GM12878 (cell line): Measurements from ENCODE around the gene CBLIF. TPM values are rescaled to one million over a fixed set of nuclear protein-coding genes. Genes with fewer than 3 reads are reported as not detected.

ENCODE experiments used
- BMI1 ChIP-seq: fragments of 450-650 bp; IDR thresholded peaks from 2 replicates; pipeline ENCODE4 v1.6.1; 2016; ENCODE audit warnings: mild to moderate bottlenecking, moderate library complexity, borderline replicate concordance
- CHD4 ChIP-seq: fragments of 200-600 bp; sonication (generic); IDR thresholded peaks from 2 replicates; pipeline ENCODE4 v1.6.1; 2016; ENCODE audit warnings: mild to moderate bottlenecking
- EGR1 ChIP-seq, 2 experiments: IDR thresholded peaks; 1 replicate in 1 of 2; 2 replicates in 1 of 2; pipeline ENCODE4 v1.6.1; 2011 to 2012; ENCODE audit warnings: low read depth in 2 of 2, low read length in 2 of 2, borderline replicate concordance in 1 of 2, mild to moderate bottlenecking in 1 of 2, moderate library complexity in 1 of 2
- FOS ChIP-seq: IDR thresholded peaks from 3 replicates; pipeline ENCODE4 v1.6.1; 2011; ENCODE audit warnings: borderline replicate concordance; ENCODE audit not compliant: insufficient read length; ENCODE audit errors: extremely low read depth
- FOXM1 ChIP-seq: IDR thresholded peaks from 2 replicates; pipeline ENCODE4 v1.6.1; 2012; ENCODE audit warnings: low read depth, mild to moderate bottlenecking, inconsistent platforms, low read length, moderate library complexity
- GATAD2B ChIP-seq: fragments of 450-650 bp; conservative IDR thresholded peaks from 2 replicates; pipeline ENCODE4 v1.6.1; 2017; ENCODE audit warnings: low read depth, mild to moderate bottlenecking, moderate library complexity
- KLF5 ChIP-seq: fragments of 450-650 bp; IDR thresholded peaks from 2 replicates; pipeline ENCODE4 v1.6.1; 2014; ENCODE audit warnings: mild to moderate bottlenecking; ENCODE audit not compliant: partially characterized antibody
- MEF2B ChIP-seq: fragments of 450-650 bp; IDR thresholded peaks from 2 replicates; pipeline ENCODE4 v1.6.1; 2018; ENCODE audit warnings: mild to moderate bottlenecking, moderate library complexity; ENCODE audit not compliant: partially characterized antibody, poor library complexity, severe bottlenecking
- NR2F1 ChIP-seq: fragments of 450-650 bp; conservative IDR thresholded peaks from 2 replicates; pipeline ENCODE4 v1.6.1; 2017; ENCODE audit warnings: mild to moderate bottlenecking
- PAX5 ChIP-seq: IDR thresholded peaks from 2 replicates; pipeline ENCODE4 v1.6.1; 2011; ENCODE audit warnings: low read depth, low read length, borderline replicate concordance
- POLR2AphosphoS5 ChIP-seq: IDR thresholded peaks from 2 replicates; pipeline ENCODE4 v1.6.1; 2011; ENCODE audit warnings: mild to moderate bottlenecking, low read length, inconsistent platforms
- POU2F2 ChIP-seq: IDR thresholded peaks from 3 replicates; pipeline ENCODE4 v1.6.1; 2011; ENCODE audit warnings: low read depth, mild to moderate bottlenecking, low read length, borderline replicate concordance
- RUNX3 ChIP-seq: IDR thresholded peaks from 2 replicates; pipeline ENCODE4 v1.6.1; 2012; ENCODE audit warnings: low read length, inconsistent platforms
- SMC3 ChIP-seq: IDR thresholded peaks from 2 replicates; pipeline ENCODE4 v1.6.1; 2011; ENCODE audit warnings: low read length, improper control_type of control experiment, borderline replicate concordance
- SP1 ChIP-seq: IDR thresholded peaks from one replicate; pipeline ENCODE4 v1.6.1; 2011; ENCODE audit warnings: low read depth, low read length
- STAT1 ChIP-seq: fragments of 450-650 bp; conservative IDR thresholded peaks from 2 replicates; pipeline ENCODE4 v1.6.1; 2014; ENCODE audit warnings: antibody characterized with exemption, mild to moderate bottlenecking
- SUZ12 ChIP-seq: fragments of 200-600 bp; sonication (generic); IDR thresholded peaks from one replicate; pipeline ENCODE4 v1.6.1; 2018; ENCODE audit warnings: antibody characterized with exemption, mild to moderate bottlenecking; ENCODE audit not compliant: unreplicated experiment
- TAF1 ChIP-seq: IDR thresholded peaks from 2 replicates; pipeline ENCODE4 v1.6.1; 2011; ENCODE audit warnings: mild to moderate bottlenecking, low read depth, low read length, borderline replicate concordance
- WRNIP1 ChIP-seq: IDR thresholded peaks from 2 replicates; pipeline ENCODE4 v1.6.1; 2011; ENCODE audit warnings: low read depth, low read length, improper control_type of control experiment, borderline replicate concordance
- YBX1 ChIP-seq: fragments of 450-650 bp; IDR thresholded peaks from 2 replicates; pipeline ENCODE4 v1.6.1; 2016; ENCODE audit warnings: antibody characterized with exemption
- ZBED1 ChIP-seq: IDR thresholded peaks from 2 replicates; pipeline ENCODE4 v1.6.1; 2016; ENCODE audit warnings: borderline replicate concordance
- ZNF217 ChIP-seq: fragments of 450-650 bp; IDR thresholded peaks from 2 replicates; pipeline ENCODE4 v1.6.1; 2017; ENCODE audit warnings: antibody characterized with exemption, mild to moderate bottlenecking
- polyA plus RNA-seq, 11 experiments: library from polyadenylated mRNA; depleted of rRNA in 4 of 11; unstranded in 6 of 11; stranded (reverse) in 5 of 11; fragments of >200 nt; fragmentation: Nextera tagmentation in 4 of 11; fragmentation: Illumina TruSeq in 1 of 11; extraction: Ambion mirVana in 4 of 11; extraction: Trizol in 1 of 11; gene quantifications; 1 replicate in 1 of 11; 2 replicates in 10 of 11; pipeline versions ENCODE4 v1.2.1 to v1.2.3, GENCODE V29; 2011 to 2016; ENCODE audit warnings: inconsistent platforms in 2 of 11, missing spikeins in 2 of 11, low read depth in 1 of 11
- total RNA-seq, 4 experiments: library from RNA; depleted of rRNA in 3 of 4; stranded (reverse); fragments of >200 nt in 3 of 4; fragmentation: Illumina TruSeq in 1 of 4; extraction: Trizol in 1 of 4; gene quantifications; 2 replicates each; pipeline versions ENCODE4 v1.2.1 to v1.2.3, GENCODE V29; 2013 to 2021
- TF ChIP-seq, protein P1 (sequence below): fragments of 450-650 bp; formaldehyde crosslinking; IDR thresholded peaks from 2 replicates; pipeline ENCODE4 v1.4.0; 2022; ENCODE audit warnings: mild to moderate bottlenecking, moderate library complexity
- TF ChIP-seq, protein P2 (sequence below): IDR thresholded peaks from 2 replicates; pipeline ENCODE4 v1.6.1; 2012; ENCODE audit warnings: improper control_type of control experiment, low read depth, low read length; ENCODE audit not compliant: insufficient replicate concordance

Gene CBLIF
- total and polyA plus RNA-seq, 10 of the 15 experiments (the other 5 are each of a cell fraction or from before 2014, with no cell fraction given), result not detected

DNA sequence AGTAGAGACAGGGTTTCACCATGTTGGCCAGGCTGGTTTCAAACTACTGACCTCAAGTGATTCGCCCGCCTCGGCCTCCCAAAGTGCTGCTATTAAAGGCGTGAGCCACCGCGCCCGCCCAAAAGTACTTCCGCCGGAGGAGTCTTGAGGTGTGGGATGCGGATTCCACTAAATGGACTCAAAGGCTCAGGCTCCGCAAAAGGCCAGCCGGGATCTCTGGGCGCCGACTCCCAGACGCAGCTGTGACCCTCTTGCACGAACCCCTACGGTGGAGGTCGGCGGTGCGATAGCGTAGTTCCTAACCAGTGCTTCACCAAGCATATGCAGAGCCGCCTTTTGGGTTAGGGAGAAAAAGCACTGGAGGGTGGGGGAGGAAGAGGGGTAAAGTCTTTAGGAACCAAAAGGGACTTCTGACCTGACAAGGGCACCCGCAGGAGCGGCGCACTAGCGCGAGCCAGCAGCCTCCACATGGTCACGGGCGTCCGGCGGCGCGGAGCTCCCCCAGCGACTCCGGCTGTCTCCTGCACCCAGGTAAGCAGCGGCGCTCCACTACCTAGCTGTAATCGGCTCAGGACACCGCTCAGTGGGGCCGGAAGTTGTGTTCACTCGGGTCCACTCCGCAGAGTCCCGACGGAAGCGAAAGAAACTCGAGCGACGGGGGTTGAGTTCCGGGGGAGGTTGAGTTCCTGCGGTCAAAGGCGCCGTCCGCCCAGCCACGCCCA lies 34.9 kb downstream of the CBLIF start, which contains the start of gene MRPL16 (continued):
- TF ChIP-seq, protein P1, sequence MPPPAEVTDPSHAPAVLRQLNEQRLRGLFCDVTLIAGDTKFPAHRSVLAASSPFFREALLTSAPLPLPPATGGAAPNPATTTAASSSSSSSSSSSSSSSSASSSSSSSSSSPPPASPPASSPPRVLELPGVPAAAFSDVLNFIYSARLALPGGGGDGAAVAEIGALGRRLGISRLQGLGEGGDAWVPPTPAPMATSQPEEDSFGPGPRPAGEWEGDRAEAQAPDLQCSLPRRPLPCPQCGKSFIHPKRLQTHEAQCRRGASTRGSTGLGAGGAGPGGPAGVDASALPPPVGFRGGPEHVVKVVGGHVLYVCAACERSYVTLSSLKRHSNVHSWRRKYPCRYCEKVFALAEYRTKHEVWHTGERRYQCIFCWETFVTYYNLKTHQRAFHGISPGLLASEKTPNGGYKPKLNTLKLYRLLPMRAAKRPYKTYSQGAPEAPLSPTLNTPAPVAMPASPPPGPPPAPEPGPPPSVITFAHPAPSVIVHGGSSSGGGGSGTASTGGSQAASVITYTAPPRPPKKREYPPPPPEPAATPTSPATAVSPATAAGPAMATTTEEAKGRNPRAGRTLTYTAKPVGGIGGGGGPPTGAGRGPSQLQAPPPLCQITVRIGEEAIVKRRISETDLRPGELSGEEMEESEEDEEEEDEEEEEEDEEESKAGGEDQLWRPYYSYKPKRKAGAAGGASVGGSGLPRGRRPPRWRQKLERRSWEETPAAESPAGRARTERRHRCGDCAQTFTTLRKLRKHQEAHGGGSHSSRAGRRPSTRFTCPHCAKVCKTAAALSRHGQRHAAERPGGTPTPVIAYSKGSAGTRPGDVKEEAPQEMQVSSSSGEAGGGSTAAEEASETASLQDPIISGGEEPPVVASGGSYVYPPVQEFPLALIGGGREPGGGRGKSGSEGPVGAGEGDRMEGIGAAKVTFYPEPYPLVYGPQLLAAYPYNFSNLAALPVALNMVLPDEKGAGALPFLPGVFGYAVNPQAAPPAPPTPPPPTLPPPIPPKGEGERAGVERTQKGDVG (CRISPR knock-in tag), result no peak
- TF ChIP-seq MEF2B, result peak; percentile 30
- TF ChIP-seq KLF5, result peak; percentile 63
- peak; percentile 63 for TF ChIP-seq GATAD2B
- TF ChIP-seq SMC3, result no peak
- TF ChIP-seq SUZ12, result no peak
- TF ChIP-seq EGR1 (IDR thresholded peaks at IDR 0.05; ENCODE audit: borderline replicate concordance in 1 of 2, low read depth in 2 of 2, low read length in 2 of 2), result peak; percentile 55 to 88; a peak in 2 of 3 replicates
- TF ChIP-seq FOS, result no peak
- peak; percentile 51; the same call in 1 of the 2 replicates for TF ChIP-seq FOXM1
- no peak for TF ChIP-seq CHD4
- no peak for TF ChIP-seq ZBED1
- TF ChIP-seq, protein P2, sequence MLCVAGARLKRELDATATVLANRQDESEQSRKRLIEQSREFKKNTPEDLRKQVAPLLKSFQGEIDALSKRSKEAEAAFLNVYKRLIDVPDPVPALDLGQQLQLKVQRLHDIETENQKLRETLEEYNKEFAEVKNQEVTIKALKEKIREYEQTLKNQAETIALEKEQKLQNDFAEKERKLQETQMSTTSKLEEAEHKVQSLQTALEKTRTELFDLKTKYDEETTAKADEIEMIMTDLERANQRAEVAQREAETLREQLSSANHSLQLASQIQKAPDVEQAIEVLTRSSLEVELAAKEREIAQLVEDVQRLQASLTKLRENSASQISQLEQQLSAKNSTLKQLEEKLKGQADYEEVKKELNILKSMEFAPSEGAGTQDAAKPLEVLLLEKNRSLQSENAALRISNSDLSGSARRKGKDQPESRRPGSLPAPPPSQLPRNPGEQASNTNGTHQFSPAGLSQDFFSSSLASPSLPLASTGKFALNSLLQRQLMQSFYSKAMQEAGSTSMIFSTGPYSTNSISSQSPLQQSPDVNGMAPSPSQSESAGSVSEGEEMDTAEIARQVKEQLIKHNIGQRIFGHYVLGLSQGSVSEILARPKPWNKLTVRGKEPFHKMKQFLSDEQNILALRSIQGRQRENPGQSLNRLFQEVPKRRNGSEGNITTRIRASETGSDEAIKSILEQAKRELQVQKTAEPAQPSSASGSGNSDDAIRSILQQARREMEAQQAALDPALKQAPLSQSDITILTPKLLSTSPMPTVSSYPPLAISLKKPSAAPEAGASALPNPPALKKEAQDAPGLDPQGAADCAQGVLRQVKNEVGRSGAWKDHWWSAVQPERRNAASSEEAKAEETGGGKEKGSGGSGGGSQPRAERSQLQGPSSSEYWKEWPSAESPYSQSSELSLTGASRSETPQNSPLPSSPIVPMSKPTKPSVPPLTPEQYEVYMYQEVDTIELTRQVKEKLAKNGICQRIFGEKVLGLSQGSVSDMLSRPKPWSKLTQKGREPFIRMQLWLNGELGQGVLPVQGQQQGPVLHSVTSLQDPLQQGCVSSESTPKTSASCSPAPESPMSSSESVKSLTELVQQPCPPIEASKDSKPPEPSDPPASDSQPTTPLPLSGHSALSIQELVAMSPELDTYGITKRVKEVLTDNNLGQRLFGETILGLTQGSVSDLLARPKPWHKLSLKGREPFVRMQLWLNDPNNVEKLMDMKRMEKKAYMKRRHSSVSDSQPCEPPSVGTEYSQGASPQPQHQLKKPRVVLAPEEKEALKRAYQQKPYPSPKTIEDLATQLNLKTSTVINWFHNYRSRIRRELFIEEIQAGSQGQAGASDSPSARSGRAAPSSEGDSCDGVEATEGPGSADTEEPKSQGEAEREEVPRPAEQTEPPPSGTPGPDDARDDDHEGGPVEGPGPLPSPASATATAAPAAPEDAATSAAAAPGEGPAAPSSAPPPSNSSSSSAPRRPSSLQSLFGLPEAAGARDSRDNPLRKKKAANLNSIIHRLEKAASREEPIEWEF, result no peak
- peak; percentile 95 for TF ChIP-seq STAT1
- TF ChIP-seq TAF1, result peak; percentile 98
- TF ChIP-seq NR2F1, result peak; percentile 57
- TF ChIP-seq POLR2AphosphoS5, result peak; percentile 83
- no peak for TF ChIP-seq YBX1
- 0 out of 2 replicates have a peak, but pooled peaks have one; percentile 59 for TF ChIP-seq ZNF217
- TF ChIP-seq POU2F2, result peak; percentile 89; the same call in 2 of the 3 replicates
- TF ChIP-seq SP1, result peak; percentile 79
- 0 out of 2 replicates have a peak, but pooled peaks have one; percentile 66 for TF ChIP-seq WRNIP1
- peak; percentile 55; the same call in 1 of the 2 replicates for TF ChIP-seq PAX5
- TF ChIP-seq RUNX3, result peak; percentile 96
- no peak for TF ChIP-seq BMI1
